Lower lobe of right lung (tissue), 2 donors: ENCODE results near the gene NCKAP5. TPM values are rescaled to one million over a fixed set of nuclear protein-coding genes. Genes with fewer than 3 reads are reported as not detected.

Experiments
- ATAC-seq, 2 donors: fragments of 200-7000 bp; cut with Tn5 transposase; one replicate each; pipeline ENCODE4 v1.9.1; 2020 to 2022; ENCODE audit warnings: mild to moderate bottlenecking in 2 of 2, moderate library complexity in 2 of 2
- DNase-seq: peaks from one replicate; pipeline ENCODE4 v3.0.0-alpha.2; 2020
- H3K27ac ChIP-seq: fragments of 200-600 bp; one replicate; pipeline ENCODE4 v1.8.0; 2022
- H3K27me3 ChIP-seq: fragments of 200-600 bp; one replicate; pipeline ENCODE4 v1.8.0; 2022; ENCODE audit warnings: low read depth
- H3K36me3 ChIP-seq: fragments of 200-600 bp; one replicate; pipeline ENCODE4 v1.8.0; 2022; ENCODE audit warnings: mild to moderate bottlenecking
- H3K4me1 ChIP-seq: fragments of 200-600 bp; one replicate; pipeline ENCODE4 v1.8.0; 2022
- H3K4me3 ChIP-seq: fragments of 200-600 bp; one replicate; pipeline ENCODE4 v1.8.0; 2022; ENCODE audit warnings: mild to moderate bottlenecking
- H3K9me3 ChIP-seq: fragments of 200-600 bp; one replicate; pipeline ENCODE4 v1.8.0; 2022
- intact Hi-C: fragments of 100-400 bp; cut with DNase I; formaldehyde crosslinking; loops from one replicate; pipeline ENCODE4 v1.11.0; 2022
- total RNA-seq: library from RNA; stranded (reverse); fragmentation: NEBNext Ultra II Directional; extraction: Animal tissue kit (Norgen Biotek cat#: 25700); gene quantifications from one replicate; pipeline ENCODE4 v1.2.1, GENCODE V29; 2021
- TF ChIP-seq, protein P1 (sequence below): fragments of 200-600 bp; IDR thresholded peaks from one replicate; pipeline ENCODE4 v1.8.0; 2022; ENCODE audit warnings: antibody characterized with exemption, mild to moderate bottlenecking
- donor health status: DM: no; HTN: yes; CAD: no; lungs with severe emphysema.

Gene NCKAP5
- total RNA-seq, 1 donor from 2014 or later = 34.6 TPM

DNA sequence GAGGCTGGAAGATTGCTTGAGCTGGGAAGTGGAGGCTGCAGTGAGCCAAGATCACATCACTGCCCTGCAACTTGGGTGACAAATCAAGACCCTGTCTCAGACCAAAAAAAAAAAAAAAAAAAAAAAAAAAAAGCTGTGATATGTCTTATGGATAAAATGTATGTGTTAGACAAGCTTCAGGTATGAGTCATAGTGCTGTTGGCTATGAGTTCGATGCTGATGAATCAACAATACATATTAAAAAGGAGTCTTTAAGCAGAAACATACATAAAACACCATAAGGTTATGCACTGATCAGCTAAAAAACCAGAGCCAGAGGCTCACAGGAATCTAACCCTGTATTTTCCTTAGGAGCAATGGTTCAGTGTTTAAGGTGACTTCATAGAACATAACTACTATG, 332.3 kb downstream of the NCKAP5 start:
- DNase-seq = no peak
- H3K4me1 ChIP-seq = peaks cover 4% of the 10 kb centered on the region

DNA sequence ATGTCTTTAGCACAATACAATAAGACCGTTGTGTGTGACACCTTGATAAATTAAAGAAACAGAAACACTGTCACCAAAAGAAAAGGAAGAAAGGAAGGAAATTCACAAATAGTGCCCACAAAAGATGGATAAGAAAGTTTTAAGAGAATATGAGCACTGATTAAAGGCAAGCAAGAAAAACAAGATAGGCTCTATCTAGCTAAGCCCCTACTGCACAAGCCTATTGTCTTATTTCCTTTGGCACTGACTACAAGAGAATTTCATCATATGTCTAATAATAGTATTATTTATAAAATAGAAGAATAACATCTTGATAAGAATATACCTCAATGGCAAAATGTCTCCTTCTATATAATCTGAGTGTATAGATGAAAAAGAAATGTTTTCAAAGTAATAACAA, 335.7 kb downstream of the NCKAP5 start:
- H3K4me3 ChIP-seq = no peak overlapping the region
- H3K27me3 ChIP-seq = no peaks in the 10 kb centered on the region
- intact Hi-C loops = no loop called here
- TF ChIP-seq, protein P1, sequence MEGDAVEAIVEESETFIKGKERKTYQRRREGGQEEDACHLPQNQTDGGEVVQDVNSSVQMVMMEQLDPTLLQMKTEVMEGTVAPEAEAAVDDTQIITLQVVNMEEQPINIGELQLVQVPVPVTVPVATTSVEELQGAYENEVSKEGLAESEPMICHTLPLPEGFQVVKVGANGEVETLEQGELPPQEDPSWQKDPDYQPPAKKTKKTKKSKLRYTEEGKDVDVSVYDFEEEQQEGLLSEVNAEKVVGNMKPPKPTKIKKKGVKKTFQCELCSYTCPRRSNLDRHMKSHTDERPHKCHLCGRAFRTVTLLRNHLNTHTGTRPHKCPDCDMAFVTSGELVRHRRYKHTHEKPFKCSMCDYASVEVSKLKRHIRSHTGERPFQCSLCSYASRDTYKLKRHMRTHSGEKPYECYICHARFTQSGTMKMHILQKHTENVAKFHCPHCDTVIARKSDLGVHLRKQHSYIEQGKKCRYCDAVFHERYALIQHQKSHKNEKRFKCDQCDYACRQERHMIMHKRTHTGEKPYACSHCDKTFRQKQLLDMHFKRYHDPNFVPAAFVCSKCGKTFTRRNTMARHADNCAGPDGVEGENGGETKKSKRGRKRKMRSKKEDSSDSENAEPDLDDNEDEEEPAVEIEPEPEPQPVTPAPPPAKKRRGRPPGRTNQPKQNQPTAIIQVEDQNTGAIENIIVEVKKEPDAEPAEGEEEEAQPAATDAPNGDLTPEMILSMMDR = no peak
- no peak overlapping the region for H3K27ac ChIP-seq
- H3K4me1 ChIP-seq = no peaks in the 10 kb centered on the region
- H3K9me3 ChIP-seq = no peaks in the 10 kb centered on the region
- ATAC-seq (no peak), DNase-seq (no peak)
- H3K36me3 ChIP-seq = no peaks in the 10 kb centered on the region

More for the DNA sequence above, 332.3 kb downstream of the NCKAP5 start:
- intact Hi-C loops = no loop called here
- Histone ChIP-seq H3K27me3 (no peaks in the 10 kb centered on the region), H3K4me3 (no peak overlapping the region), H3K36me3 (no peaks in the 10 kb centered on the region), H3K27ac (no peak overlapping the region), H3K9me3 (no peaks in the 10 kb centered on the region)
- TF ChIP-seq, protein P1 = no peak
- no peak for ATAC-seq

GRCh38 chr2:133231264-133231663, 337.0 kb downstream of the NCKAP5 start:
- intact Hi-C loops = no loop called here

GRCh38 chr2:133229974-133230373, 338.3 kb downstream of the NCKAP5 start:
- H3K4me3 ChIP-seq = no peak overlapping the region
- TF ChIP-seq, protein P1 = no peak
- H3K27ac ChIP-seq = no peak overlapping the region
- ATAC-seq = no peak
- no peaks in the 10 kb centered on the region for H3K36me3 ChIP-seq
- H3K4me1 ChIP-seq = no peaks in the 10 kb centered on the region
- intact Hi-C loops = no loop called here
- H3K27me3 ChIP-seq = no peaks in the 10 kb centered on the region
- DNase-seq = no peak
- no peaks in the 10 kb centered on the region for H3K9me3 ChIP-seq

More at GRCh38 chr2:133231264-133231663, 337.0 kb downstream of the NCKAP5 start:
- Histone ChIP-seq H3K4me1 (no peaks in the 10 kb centered on the region), H3K27me3 (no peaks in the 10 kb centered on the region), H3K36me3 (no peaks in the 10 kb centered on the region), H3K9me3 (no peaks in the 10 kb centered on the region), H3K27ac (no peak overlapping the region), H3K4me3 (no peak overlapping the region)
- ATAC-seq = no peak
- no peak for DNase-seq
- TF ChIP-seq, protein P1 = no peak

DNA sequence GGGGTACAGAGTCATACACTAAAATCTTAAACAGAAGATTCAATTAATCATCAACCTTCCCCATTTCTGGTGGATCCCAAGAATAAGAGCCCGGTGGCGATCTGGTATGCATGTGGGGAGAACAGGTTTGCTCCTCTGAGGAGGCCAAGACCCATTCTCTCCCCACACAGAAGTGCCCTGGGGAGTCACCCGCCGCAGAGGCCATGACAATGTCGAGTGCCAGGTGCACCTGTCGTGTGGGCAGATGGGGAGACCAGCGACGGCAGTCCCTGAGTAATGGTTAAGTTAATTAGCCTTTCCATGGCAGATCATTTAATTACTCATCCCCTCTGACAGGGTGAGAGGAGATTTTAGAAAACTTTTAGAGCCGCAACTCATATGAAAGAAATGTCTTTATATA, 345.0 kb downstream of the NCKAP5 start:
- Histone ChIP-seq H3K27me3 (no peaks in the 10 kb centered on the region), H3K4me1 (no peaks in the 10 kb centered on the region), H3K27ac (no peak overlapping the region), H3K4me3 (no peak overlapping the region), H3K9me3 (no peaks in the 10 kb centered on the region), H3K36me3 (no peaks in the 10 kb centered on the region)
- intact Hi-C loops = no loop called here
- DNase-seq (no peak), ATAC-seq (no peak)
- TF ChIP-seq, protein P1 = no peak

DNA sequence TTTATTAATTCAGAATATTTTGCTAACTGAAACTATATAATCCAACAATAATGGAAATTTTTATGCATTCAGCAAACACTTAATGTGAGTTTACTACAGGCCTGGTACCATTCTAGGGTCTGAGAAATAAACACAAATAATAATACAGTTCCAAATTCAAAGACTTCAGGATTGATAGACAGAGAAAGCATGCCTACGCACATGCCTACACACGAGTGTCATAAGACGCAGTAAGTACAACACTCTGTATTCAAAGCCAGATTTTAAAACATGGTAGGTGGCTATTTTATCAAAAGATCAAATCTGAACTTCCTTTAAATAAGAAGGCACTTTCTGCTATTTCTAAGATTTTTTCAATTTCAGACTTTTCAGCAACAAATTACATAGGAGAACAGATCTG, 346.9 kb downstream of the NCKAP5 start:
- TF ChIP-seq, protein P1 = no peak
- Histone ChIP-seq H3K27ac (no peak overlapping the region), H3K9me3 (no peaks in the 10 kb centered on the region), H3K4me3 (no peak overlapping the region), H3K36me3 (no peaks in the 10 kb centered on the region), H3K4me1 (no peaks in the 10 kb centered on the region), H3K27me3 (no peaks in the 10 kb centered on the region)
- intact Hi-C loops = no loop called here
- ATAC-seq = no peak
- DNase-seq = no peak
